GM18520 (cell line): ENCODE data around the gene ARL5B.

Experiments
- ATAC-seq: cut with Tn5 transposase; IDR thresholded peaks from one replicate; pipeline ENCODE4 v1.9.1; 2021; ENCODE audit not compliant: unreplicated experiment

ARL5B gene

GRCh38 chr10:18658271-18659124, 733 bp upstream of the ARL5B start:
- peak; percentile 18 for ATAC-seq

DNA sequence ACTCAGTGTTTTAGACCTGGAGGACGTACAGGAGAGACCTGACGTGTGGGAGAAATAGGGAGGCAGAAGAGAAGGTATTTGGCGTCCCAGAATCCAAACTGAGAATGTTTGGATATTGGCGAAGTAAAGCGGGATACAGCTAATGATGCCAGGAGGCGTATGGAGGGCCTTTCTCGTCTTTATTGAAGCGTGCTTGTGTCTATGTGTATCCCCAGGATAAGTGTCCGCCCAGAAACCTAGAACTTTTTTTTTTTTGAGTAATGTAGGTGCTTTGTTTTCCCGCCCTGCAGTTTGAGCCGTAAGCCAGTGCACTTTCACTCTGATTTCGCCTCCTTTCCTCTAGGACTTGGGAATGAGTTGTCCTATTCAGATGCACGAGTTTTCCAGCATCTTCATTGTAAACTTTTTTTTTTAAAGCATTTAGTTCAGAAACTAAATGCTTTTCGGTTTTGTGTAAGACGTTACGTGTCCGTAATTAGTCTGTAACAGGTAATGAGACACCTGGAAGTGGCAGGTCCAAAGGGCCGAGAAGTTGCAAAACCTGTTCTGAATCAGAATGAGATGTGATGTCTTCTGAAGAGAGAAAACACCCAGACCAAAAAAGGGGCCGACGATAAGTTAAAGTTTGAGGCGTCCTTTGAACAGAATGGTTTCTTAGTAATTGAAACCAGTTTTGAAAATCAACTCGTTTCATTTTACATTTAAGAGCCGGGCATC, 746 bp downstream of the ARL5B start:
- ATAC-seq: peak; percentile 3

DNA sequence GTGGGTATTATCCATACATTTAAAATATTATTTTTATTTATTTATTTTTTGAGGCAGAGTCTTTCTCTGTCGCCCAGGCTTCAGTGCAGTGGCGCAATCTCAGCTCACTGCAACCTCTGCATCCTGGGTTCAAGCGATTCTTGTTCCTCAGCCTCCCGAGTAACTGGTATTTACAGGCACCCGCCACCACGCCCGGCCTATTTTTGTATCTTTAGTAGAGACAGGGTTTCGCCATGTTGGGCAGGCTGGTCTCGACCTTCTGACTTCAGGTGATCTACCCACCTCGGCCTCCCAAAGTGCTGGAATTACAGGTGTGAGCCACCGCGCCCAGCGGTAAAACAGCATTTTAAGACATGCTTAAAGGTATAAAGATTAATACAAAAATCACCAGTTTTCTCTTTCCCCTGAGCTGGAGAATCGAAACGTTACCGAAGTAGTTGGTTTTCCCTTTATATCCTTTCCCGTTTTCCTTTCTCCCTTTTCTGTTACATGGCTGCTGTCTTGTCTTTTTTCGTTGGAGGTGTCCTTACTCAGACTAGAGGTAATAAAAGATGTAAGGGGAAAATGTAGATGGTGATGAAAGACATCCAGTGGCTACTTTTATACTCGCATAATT, 1.7 kb downstream of the ARL5B start:
- no peak for ATAC-seq

DNA sequence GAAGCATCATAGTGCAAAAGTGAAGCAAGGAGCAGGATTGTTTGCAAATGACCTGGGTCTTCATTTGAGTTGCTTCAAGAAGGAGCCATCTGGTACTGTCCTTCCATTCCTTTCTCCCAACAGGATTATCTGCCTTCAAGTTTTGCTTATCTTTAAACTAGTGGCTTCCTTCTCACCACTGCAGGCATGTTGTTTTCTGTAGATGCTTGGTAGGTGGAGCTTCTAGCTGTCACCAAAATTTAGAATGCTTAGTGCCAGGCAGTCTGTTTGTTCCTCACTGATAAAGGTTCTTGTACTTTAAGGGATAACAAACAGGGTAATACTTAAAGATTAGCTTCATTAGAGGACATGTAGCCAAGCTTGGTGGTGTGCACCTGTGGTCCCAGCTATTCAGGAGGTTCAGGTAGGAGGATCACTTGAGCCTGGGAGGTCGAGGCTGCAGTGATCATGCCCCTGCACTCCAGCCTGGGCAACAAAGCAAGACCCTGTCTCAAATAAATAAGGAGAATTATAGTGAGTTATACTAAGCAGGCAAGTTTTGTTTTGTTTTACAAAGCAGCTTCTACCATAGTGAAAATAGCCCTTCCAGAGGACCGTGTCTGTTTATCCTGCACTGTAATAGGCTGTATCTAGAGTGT, 5.7 kb downstream of the ARL5B start:
- no peak for ATAC-seq

- no peak for ATAC-seq
Observed at GRCh38 chr10:18665815-18666558, 6.8 kb downstream of the ARL5B start.

GRCh38 chr10:18666810-18667209, 7.6 kb downstream of the ARL5B start:
- ATAC-seq: no peak

DNA sequence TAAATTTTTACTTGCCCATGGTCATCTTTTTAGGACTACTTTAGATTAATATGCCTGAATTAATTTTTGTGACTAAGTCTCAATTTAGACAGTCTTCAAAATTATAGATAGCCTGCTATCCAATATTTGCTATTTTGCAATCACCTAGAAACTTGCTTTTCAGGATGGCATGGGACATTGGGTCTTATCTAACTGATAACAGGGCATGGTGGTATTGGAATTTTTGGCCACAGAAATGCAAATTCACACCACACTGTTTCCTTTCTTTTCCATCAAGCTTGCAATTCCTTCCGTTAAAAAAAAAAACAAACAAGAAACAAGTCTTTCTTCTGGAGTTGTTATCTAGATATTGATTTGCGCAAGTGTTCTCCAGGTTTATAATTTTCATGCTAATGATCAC, 8.8 kb downstream of the ARL5B start:
- no peak for ATAC-seq

GRCh38 chr10:18675086-18675801, 16.0 kb downstream of the ARL5B start:
- no peak for ATAC-seq

DNA sequence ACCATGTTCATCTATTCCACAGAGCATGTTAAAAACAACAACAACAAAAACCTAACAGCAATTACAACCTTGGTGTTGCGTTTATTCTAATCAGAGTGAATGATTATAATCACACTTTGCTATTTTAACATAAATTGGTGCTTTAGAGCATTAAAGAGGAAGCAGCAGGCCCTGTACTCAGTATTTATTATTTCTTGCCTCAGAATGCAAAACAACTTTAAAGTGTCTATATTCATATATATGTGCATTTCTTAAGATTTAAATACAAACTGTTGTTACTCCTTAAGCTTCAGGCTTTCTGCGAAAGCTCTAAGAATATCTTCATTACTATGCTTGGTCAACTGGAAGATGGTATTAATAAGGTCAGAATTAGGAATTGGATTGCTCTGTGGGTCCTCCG, 21.5 kb downstream of the ARL5B start:
- no peak for ATAC-seq

DNA sequence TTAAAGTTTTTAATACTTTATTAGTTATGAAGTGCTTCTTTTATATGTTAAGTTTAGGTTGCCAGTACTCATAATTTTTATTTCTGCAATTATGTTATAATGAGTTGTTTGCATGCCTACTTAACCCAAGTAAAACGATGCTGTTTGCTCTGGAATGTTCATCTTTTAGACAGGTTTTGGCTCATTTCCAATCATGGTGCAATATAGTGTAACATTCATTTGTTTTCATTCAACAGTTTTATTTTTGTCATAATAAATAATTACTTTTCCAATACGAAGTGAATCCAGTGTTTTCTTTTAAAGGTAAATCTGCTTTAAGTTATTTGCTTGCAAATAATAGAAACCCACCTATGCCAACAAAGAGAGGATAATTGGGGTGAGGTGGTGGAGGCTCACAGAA, 22.1 kb downstream of the ARL5B start:
- no peak for ATAC-seq

DNA sequence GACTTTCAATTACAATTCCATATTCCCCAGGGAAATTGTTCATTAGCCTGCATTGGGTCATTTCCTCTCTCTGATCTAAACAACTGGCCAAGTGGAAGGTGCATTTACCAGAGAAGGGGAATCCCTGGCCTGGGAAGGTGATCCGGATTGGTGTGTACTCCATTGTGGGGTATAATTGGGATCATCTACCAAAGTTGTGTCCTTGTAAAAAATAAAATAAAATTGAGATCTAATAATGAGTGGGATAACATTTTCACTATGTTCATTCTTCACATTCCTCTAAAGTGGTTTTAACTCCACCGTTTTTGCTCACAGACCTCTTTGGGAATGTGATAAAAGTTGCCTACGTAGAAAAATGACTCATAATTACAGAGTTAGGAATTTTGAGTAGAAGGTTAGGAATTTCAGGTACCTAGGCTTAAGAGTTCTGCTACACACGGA, 22.8 kb downstream of the ARL5B start:
- no peak for ATAC-seq

DNA sequence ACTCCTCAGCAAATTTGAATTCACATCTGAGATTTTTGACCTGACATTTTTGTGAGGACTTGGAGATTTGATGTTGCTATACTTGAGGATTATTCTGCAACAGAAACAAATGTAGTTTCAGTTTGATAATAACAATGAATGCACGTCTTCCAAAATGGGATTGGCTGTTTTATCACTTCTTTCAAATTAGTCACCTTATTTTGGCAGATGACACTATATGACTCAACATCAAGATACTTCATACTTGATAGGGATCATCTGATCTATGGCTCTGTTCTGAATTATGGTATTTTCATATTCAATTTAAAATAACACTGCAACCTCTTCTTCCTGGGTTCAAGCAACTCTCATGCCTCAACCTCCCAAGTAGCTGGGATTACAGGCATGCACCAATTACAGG, 24.2 kb downstream of the ARL5B start:
- no peak for ATAC-seq

DNA sequence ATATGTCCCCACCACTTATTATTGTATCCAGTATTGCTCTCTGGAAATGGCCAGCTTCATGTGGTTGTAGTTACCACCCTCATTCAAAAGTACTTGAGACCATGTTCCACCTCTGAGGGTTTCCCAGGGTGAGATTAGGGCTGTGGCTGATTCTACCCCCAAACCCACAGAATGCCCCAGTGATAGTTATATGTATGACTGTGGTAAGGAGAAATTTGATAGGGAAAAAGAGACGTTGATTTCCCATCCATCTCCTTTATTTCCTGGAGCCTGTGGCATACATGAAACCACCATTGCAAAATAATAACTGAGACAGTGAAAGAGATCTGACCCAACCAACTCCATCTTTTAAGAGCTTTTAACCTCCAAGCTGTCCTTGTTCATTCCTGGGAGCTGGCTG, 25.2 kb downstream of the ARL5B start:
- ATAC-seq: no peak

DNA sequence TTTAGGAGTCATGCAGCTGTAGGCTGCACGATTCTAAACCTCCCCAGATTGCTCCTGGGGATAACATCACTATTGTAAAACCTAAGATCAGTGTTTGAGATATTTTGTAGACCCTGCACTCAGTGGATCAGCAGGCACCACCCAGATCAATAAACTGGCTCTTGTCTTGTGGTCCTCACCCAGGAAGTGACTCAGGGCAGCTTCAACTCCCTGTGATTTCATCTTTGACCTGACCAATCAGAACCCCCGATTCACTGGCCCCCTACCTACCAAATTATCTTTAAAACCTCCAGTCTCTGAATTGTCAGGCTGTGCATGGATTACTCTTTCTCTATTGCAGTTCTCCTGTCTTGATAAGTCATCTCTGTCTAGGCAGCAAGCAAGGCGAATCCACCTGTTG, 25.7 kb downstream of the ARL5B start:
- no peak for ATAC-seq

GRCh38 chr10:18685555-18685954, 26.3 kb downstream of the ARL5B start:
- no peak for ATAC-seq

- no peak for ATAC-seq
Observed at GRCh38 chr10:18687195-18687594, 28.0 kb downstream of the ARL5B start.

- no peak for ATAC-seq
Observed at GRCh38 chr10:18687706-18688105, 28.5 kb downstream of the ARL5B start.

DNA sequence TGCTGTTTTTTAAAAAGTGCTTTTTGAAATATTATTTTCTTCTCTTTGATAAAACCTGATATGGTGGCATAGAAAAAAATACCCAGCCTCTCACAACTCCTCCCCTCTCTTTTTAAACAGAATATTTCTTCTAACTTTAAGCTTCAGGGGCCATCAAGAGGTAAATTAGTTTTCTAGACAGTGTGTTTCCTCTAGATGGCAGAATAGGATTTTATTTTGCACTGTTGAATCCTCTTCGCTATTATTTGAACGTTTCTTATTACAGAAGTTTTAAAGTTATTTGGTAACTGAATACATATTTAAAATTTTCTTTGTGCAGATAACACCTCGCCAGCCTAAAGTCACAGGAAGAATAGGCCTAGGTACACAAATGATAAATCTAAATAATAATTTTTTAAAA, 30.3 kb downstream of the ARL5B start:
- no peak for ATAC-seq

GRCh38 chr10:18690541-18690940, 31.3 kb downstream of the ARL5B start:
- no peak for ATAC-seq
